OCI-LY1 (cell line): Measurements from ENCODE around the gene TLR4.

ENCODE experiments used
- H2AFZ ChIP-seq: fragments of 200-600 bp; sonication (generic), shearing (Covaris generic); 2 replicates; pipeline ENCODE4 v1.6.0; 2014; ENCODE audit warnings: antibody characterized with exemption, mild to moderate bottlenecking, low read length
- H3F3A ChIP-seq: fragments of 200-600 bp; sonication (generic), shearing (Covaris generic); 2 replicates; pipeline ENCODE4 v1.6.0; 2014; ENCODE audit warnings: mild to moderate bottlenecking, antibody characterized with exemption, low read length, moderate library complexity; ENCODE audit not compliant: insufficient read depth
- H3K27ac ChIP-seq: fragments of 200-600 bp; sonication (generic); 2 replicates; pipeline ENCODE4 v1.5.1; 2014; ENCODE audit warnings: low read length, mixed run types, mild to moderate bottlenecking, low read depth; ENCODE audit not compliant: poor library complexity, severe bottlenecking
- H3K27me3 ChIP-seq: fragments of 200-600 bp; sonication (generic); 2 replicates; pipeline ENCODE4 v1.6.0; 2014; ENCODE audit warnings: antibody characterized with exemption, mild to moderate bottlenecking, low read length, moderate library complexity; ENCODE audit not compliant: insufficient read depth
- H3K36me3 ChIP-seq: fragments of 200-600 bp; sonication (generic); 2 replicates; pipeline ENCODE4 v1.6.1; 2014; ENCODE audit warnings: mild to moderate bottlenecking, antibody characterized with exemption, low read length, moderate library complexity, mixed read lengths; ENCODE audit not compliant: insufficient read depth
- H3K4me1 ChIP-seq: fragments of 200-600 bp; sonication (generic); 2 replicates; pipeline ENCODE4 v1.5.1; 2014; ENCODE audit warnings: mild to moderate bottlenecking, low read length, moderate library complexity; ENCODE audit not compliant: insufficient read depth, severe bottlenecking
- H3K4me2 ChIP-seq: fragments of 200-600 bp; sonication (generic), shearing (Covaris generic); 2 replicates; pipeline ENCODE4 v1.6.1; 2014; ENCODE audit warnings: low read length
- H3K4me3 ChIP-seq: fragments of 200-600 bp; sonication (generic); 2 replicates; pipeline ENCODE4 v1.5.1; 2014; ENCODE audit warnings: low read length, low read depth, mild to moderate bottlenecking, mixed read lengths; ENCODE audit not compliant: poor library complexity, severe bottlenecking
- H3K79me2 ChIP-seq: fragments of 200-600 bp; shearing (Covaris generic); 2 replicates; pipeline ENCODE4 v1.6.1; 2016; ENCODE audit warnings: mixed run types, low read length, mixed read lengths; ENCODE audit not compliant: insufficient read depth
- H3K9ac ChIP-seq: fragments of 200-600 bp; sonication (generic), shearing (Covaris generic); 2 replicates; pipeline ENCODE4 v1.6.1; 2014; ENCODE audit warnings: mild to moderate bottlenecking, low read length, mixed read lengths
- H3K9me2 ChIP-seq: fragments of 200-600 bp; sonication (generic), shearing (Covaris generic); 2 replicates; pipeline ENCODE4 v1.6.1; 2014; ENCODE audit warnings: low read depth, mild to moderate bottlenecking, low read length, mixed read lengths
- H3K9me3 ChIP-seq: fragments of 200-600 bp; shearing (Covaris generic); 2 replicates; pipeline ENCODE4 v1.6.1; 2014; ENCODE audit warnings: low read length, mixed read lengths
- H4K20me1 ChIP-seq: fragments of 200-600 bp; sonication (generic), shearing (Covaris generic); 2 replicates; pipeline ENCODE4 v1.6.0; 2016; ENCODE audit warnings: mild to moderate bottlenecking, low read length; ENCODE audit not compliant: insufficient read depth
- EZH2 ChIP-seq: fragments of 200-600 bp; sonication (generic), shearing (Covaris generic); IDR thresholded peaks from 2 replicates; pipeline ENCODE4 v1.8.0; 2017; ENCODE audit warnings: borderline replicate concordance, mixed run types, mild to moderate bottlenecking, antibody characterized with exemption, low read length, moderate library complexity, mixed read lengths
- TF ChIP-seq, protein P1 (sequence below): fragments of 200-600 bp; sonication (generic), shearing (Covaris generic); IDR thresholded peaks from 2 replicates; pipeline ENCODE4 v1.5.1; 2017; ENCODE audit warnings: mild to moderate bottlenecking, antibody characterized with exemption, low read length, moderate library complexity, mixed read lengths

The TLR4 gene

DNA sequence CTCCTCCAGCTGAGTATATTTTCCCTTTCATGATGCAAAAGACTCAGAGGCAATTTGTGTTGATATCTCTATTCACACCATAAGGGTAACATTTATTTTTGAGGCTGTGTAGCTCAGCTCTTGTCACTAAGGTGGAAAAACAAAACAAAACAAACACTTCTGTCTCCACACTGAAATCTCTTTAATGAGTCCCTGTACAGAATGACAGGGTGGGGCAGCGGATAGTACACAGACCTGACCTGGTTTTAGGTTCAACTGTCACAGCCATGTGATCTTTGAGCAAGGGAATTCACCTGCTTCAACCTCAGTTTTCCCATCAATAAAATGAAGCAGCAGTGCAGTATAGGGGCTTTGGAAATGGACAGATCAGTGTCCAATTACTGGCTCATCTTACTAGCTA, 29.3 kb downstream of the TLR4 start:
- H3K9me2 ChIP-seq: no peaks in the 10 kb centered on the region
- H4K20me1 ChIP-seq: no peaks in the 10 kb centered on the region
- H3K36me3 ChIP-seq: no peaks in the 10 kb centered on the region
- no peak overlapping the region for H2AFZ ChIP-seq
- no peaks in the 10 kb centered on the region for H3F3A ChIP-seq
- no peaks in the 10 kb centered on the region for H3K4me1 ChIP-seq
- no peak overlapping the region for H3K27ac ChIP-seq
- no peaks in the 10 kb centered on the region for H3K9me3 ChIP-seq
- 0 out of 2 replicates have a peak, but pooled peaks cover 5% of the 10 kb centered on the region for H3K27me3 ChIP-seq
- H3K4me3 ChIP-seq: no peak overlapping the region
- TF ChIP-seq, protein P1, sequence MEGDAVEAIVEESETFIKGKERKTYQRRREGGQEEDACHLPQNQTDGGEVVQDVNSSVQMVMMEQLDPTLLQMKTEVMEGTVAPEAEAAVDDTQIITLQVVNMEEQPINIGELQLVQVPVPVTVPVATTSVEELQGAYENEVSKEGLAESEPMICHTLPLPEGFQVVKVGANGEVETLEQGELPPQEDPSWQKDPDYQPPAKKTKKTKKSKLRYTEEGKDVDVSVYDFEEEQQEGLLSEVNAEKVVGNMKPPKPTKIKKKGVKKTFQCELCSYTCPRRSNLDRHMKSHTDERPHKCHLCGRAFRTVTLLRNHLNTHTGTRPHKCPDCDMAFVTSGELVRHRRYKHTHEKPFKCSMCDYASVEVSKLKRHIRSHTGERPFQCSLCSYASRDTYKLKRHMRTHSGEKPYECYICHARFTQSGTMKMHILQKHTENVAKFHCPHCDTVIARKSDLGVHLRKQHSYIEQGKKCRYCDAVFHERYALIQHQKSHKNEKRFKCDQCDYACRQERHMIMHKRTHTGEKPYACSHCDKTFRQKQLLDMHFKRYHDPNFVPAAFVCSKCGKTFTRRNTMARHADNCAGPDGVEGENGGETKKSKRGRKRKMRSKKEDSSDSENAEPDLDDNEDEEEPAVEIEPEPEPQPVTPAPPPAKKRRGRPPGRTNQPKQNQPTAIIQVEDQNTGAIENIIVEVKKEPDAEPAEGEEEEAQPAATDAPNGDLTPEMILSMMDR: no peak
- TF ChIP-seq EZH2: no peak
- no peak overlapping the region for H3K9ac ChIP-seq
- H3K4me2 ChIP-seq: no peak overlapping the region
- H3K79me2 ChIP-seq: no peaks in the 10 kb centered on the region

DNA sequence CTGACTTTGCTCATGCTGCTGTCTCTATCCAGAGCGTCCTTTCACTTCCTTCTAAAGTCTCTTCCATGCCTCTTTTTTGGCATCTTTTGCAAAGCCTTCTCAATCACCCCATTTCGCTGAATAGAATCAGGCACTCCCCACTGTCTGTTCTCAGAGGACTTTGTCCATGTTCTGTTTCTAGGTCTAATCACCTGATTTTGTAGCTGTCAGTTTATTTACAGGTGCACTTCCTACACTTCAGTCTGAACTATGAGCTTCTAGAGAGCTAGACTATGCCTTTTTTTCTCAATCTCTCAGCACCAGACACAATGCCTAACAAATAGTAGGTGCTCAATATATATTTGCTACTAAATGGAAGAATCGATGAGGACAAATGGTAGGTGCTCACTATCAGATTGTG, 29.9 kb downstream of the TLR4 start:
- Histone ChIP-seq H3K9ac (no peak overlapping the region), H3K9me2 (no peaks in the 10 kb centered on the region), H3K27ac (no peak overlapping the region), H3K4me1 (no peaks in the 10 kb centered on the region), H2AFZ (no peak overlapping the region), H3K36me3 (no peaks in the 10 kb centered on the region), H3K79me2 (no peaks in the 10 kb centered on the region), H3K4me3 (no peak overlapping the region), H3K27me3 (0 out of 2 replicates have a peak, but pooled peaks cover 5% of the 10 kb centered on the region), H4K20me1 (no peaks in the 10 kb centered on the region), H3K4me2 (no peak overlapping the region), H3K9me3 (no peaks in the 10 kb centered on the region), H3F3A (no peaks in the 10 kb centered on the region)
- TF ChIP-seq, protein P1: no peak
- no peak for TF ChIP-seq EZH2

DNA sequence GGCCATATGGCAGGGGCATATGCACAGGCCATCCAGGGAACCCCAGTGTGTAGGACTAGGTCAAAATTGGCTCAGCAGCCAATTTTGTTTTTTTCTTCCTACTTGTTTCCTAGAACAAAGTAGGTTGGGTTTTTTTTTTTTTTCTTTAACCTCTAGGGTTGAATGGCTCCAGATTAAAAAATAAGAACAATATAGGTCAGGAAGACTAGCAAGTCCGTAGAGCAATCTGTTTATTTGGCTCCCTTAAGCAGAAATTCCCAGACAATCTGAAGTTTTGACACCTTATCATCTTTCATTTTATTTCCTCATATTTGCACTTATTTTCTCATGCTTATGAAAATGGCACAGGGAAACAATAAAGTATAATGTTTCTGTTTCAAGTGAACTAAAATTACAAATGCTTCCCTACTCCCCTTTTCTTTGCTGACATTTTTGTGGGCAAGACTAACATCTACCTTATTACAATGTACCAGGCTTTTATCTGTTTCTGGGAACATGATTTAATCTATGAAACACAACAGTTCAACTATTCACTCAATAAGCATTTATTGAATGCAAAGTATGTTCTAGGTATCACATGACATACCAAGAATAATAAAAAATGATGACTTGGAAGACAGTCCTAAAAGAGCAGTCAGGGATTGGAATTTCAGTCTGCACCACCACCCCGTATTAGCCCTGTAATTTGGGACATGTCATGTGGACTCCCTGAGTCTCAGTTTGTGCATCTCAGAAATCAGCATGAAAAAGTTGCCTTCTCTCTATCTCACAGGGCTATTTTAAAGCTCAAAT, 30.5 kb downstream of the TLR4 start:
- Histone ChIP-seq H3K79me2 (no peaks in the 10 kb centered on the region), H3K27me3 (0 out of 2 replicates have a peak, but pooled peaks cover 5% of the 10 kb centered on the region), H3K9me2 (no peaks in the 10 kb centered on the region), H3K4me2 (no peak overlapping the region), H4K20me1 (no peaks in the 10 kb centered on the region), H3K9ac (no peak overlapping the region), H3K4me1 (no peaks in the 10 kb centered on the region), H2AFZ (no peak overlapping the region), H3K27ac (no peak overlapping the region), H3K9me3 (no peaks in the 10 kb centered on the region), H3K4me3 (no peak overlapping the region), H3K36me3 (no peaks in the 10 kb centered on the region), H3F3A (no peaks in the 10 kb centered on the region)
- TF ChIP-seq, protein P1: no peak
- no peak for TF ChIP-seq EZH2
